ENCODE data around the gene XYLB.

DNA sequence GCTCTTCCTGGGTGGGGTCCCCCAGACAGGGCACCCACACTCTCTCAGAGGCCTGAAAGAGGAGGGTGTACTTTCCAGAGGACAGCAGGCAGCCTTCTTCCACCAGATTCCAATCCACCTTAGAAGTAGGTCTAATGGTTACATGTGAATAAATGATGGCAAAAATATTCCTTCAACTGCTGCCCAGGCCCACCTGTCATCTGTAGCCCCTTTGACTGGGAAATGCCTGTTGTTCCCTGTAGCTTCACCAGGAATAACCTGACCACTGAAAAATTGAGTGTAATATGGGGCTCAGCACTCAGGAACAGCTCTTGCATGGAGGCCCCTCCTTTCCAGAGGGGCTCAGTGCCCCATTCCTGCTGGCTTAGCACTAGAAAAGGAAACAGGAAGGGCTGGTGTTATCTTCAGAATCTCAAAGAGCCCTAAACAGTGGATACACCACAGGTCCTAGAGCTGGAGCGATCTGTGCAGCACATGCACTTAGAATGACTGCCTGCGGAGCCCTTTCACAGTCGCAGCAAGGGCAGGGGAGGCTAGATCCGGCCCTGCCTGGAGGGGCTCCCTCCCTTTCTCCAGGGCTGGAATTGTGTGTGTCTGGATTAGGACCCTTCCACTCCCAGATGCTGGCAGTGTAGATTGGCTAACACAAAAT is 32.3 kb upstream of the XYLB start:
- TF ChIP-seq FOXP1 (CRISPR knock-in tag; IDR thresholded peaks at IDR 0.05; ENCODE audit: borderline replicate concordance) (no peak), TEAD4 (CRISPR knock-in tag; IDR thresholded peaks at IDR 0.05) (no peak), ELF4 (CRISPR knock-in tag; IDR thresholded peaks at IDR 0.05; ENCODE audit: low read depth) (no peak)
- TF ChIP-seq, protein P1, sequence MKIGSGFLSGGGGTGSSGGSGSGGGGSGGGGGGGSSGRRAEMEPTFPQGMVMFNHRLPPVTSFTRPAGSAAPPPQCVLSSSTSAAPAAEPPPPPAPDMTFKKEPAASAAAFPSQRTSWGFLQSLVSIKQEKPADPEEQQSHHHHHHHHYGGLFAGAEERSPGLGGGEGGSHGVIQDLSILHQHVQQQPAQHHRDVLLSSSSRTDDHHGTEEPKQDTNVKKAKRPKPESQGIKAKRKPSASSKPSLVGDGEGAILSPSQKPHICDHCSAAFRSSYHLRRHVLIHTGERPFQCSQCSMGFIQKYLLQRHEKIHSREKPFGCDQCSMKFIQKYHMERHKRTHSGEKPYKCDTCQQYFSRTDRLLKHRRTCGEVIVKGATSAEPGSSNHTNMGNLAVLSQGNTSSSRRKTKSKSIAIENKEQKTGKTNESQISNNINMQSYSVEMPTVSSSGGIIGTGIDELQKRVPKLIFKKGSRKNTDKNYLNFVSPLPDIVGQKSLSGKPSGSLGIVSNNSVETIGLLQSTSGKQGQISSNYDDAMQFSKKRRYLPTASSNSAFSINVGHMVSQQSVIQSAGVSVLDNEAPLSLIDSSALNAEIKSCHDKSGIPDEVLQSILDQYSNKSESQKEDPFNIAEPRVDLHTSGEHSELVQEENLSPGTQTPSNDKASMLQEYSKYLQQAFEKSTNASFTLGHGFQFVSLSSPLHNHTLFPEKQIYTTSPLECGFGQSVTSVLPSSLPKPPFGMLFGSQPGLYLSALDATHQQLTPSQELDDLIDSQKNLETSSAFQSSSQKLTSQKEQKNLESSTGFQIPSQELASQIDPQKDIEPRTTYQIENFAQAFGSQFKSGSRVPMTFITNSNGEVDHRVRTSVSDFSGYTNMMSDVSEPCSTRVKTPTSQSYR (CRISPR knock-in tag; IDR thresholded peaks at IDR 0.05) = no peak
- TF ChIP-seq, protein P2, sequence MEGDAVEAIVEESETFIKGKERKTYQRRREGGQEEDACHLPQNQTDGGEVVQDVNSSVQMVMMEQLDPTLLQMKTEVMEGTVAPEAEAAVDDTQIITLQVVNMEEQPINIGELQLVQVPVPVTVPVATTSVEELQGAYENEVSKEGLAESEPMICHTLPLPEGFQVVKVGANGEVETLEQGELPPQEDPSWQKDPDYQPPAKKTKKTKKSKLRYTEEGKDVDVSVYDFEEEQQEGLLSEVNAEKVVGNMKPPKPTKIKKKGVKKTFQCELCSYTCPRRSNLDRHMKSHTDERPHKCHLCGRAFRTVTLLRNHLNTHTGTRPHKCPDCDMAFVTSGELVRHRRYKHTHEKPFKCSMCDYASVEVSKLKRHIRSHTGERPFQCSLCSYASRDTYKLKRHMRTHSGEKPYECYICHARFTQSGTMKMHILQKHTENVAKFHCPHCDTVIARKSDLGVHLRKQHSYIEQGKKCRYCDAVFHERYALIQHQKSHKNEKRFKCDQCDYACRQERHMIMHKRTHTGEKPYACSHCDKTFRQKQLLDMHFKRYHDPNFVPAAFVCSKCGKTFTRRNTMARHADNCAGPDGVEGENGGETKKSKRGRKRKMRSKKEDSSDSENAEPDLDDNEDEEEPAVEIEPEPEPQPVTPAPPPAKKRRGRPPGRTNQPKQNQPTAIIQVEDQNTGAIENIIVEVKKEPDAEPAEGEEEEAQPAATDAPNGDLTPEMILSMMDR (IDR thresholded peaks at IDR 0.05) = no peak
- TF ChIP-seq, protein P3, sequence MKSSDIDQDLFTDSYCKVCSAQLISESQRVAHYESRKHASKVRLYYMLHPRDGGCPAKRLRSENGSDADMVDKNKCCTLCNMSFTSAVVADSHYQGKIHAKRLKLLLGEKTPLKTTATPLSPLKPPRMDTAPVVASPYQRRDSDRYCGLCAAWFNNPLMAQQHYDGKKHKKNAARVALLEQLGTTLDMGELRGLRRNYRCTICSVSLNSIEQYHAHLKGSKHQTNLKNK (CRISPR knock-in tag; IDR thresholded peaks at IDR 0.05) = no peak
